ENCODE data around the gene CCDC88A.

DNA sequence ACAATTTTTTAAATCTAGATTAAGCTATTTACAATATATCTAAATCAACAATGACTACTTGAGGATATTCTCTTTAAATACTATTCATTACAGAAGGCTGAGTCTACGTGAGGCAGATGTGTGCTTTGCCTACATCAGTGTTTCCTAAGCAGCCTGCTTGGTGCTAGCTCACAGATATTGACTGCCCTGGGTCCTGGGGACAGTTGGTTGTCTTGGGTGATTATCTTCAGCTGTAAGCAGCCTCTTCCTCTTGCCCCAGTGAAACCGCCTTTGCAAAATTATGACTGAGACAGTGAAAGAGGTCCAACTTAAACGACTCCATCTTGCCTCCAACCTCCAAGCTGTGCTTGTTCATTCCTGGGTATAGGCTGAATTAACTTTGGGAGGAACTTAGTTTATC is 39.6 kb upstream of the CCDC88A start:
- TF ChIP-seq POLR2AphosphoS5 (IDR thresholded peaks at IDR 0.05) (no peak), POLR2A (IDR thresholded peaks at IDR 0.05) (no peak)
- TF ChIP-seq, protein P1, sequence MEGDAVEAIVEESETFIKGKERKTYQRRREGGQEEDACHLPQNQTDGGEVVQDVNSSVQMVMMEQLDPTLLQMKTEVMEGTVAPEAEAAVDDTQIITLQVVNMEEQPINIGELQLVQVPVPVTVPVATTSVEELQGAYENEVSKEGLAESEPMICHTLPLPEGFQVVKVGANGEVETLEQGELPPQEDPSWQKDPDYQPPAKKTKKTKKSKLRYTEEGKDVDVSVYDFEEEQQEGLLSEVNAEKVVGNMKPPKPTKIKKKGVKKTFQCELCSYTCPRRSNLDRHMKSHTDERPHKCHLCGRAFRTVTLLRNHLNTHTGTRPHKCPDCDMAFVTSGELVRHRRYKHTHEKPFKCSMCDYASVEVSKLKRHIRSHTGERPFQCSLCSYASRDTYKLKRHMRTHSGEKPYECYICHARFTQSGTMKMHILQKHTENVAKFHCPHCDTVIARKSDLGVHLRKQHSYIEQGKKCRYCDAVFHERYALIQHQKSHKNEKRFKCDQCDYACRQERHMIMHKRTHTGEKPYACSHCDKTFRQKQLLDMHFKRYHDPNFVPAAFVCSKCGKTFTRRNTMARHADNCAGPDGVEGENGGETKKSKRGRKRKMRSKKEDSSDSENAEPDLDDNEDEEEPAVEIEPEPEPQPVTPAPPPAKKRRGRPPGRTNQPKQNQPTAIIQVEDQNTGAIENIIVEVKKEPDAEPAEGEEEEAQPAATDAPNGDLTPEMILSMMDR (IDR thresholded peaks at IDR 0.05), result no peak
